Astrocyte of the cerebellum (primary cell): ENCODE data around the gene USP47.
A peak's percentile ranks its signal among the peaks of the same experiment; 100 is the strongest.

Source experiments
- DNase-seq: peaks from one replicate; pipeline ENCODE4 v3.0.0-alpha.2; 2011; ENCODE audit warnings: low read depth
- H3K4me3 ChIP-seq: 2 replicates; pipeline ENCODE4 v1.5.1; 2011; ENCODE audit warnings: mild to moderate bottlenecking, low read depth, low read length, moderate library complexity
- CTCF ChIP-seq: IDR thresholded peaks from 2 replicates; pipeline ENCODE4 v1.5.1; 2012; ENCODE audit warnings: low read length, low read depth, moderate library complexity, mild to moderate bottlenecking; ENCODE audit errors: missing control alignments
- in situ Hi-C: cut with HindIII; loops from 2 replicates; pipeline ENCODE4 v1.10.0; 2017; ENCODE audit warnings: low sequenced_read_pairs

The USP47 gene

GRCh38 chr11:11876458-11876857, 34.7 kb downstream of the USP47 start:
- DNase-seq = no peak
- H3K4me3 ChIP-seq = no peak overlapping the region
- TF ChIP-seq CTCF = peak; percentile 32
- in situ Hi-C loops = no loop called here

- H3K4me3 ChIP-seq = no peak overlapping the region
- in situ Hi-C loops = no loop called here
- no peak for DNase-seq
- no peak for TF ChIP-seq CTCF
Observed at GRCh38 chr11:11880179-11880578, 38.4 kb downstream of the USP47 start.

GRCh38 chr11:11882539-11882938, 40.8 kb downstream of the USP47 start:
- TF ChIP-seq CTCF = no peak
- DNase-seq = no peak
- in situ Hi-C loops = no loop called here
- H3K4me3 ChIP-seq = no peak overlapping the region

GRCh38 chr11:11884351-11884750, 42.6 kb downstream of the USP47 start:
- in situ Hi-C loops = no loop called here
- no peak for DNase-seq
- H3K4me3 ChIP-seq = no peak overlapping the region
- TF ChIP-seq CTCF = no peak

GRCh38 chr11:11884774-11885481, 43.2 kb downstream of the USP47 start:
- no peak for DNase-seq
- in situ Hi-C loops = no loop called here
- no peak for TF ChIP-seq CTCF
- H3K4me3 ChIP-seq = no peak overlapping the region

- H3K4me3 ChIP-seq = no peak overlapping the region
- in situ Hi-C loops = no loop called here
- DNase-seq = peak; percentile 36
- TF ChIP-seq CTCF = no peak
Observed at GRCh38 chr11:11894486-11894885, 52.7 kb downstream of the USP47 start.
